GM19240 (cell line): Measurements from ENCODE around the gene CGB1.
"Not testable (repeated sequence)": the region's sequence is repeated elsewhere in the genome, so short reads cannot be mapped to it uniquely, and the experiment has no call there.

Source experiments
- DNase-seq: peaks from one replicate; pipeline ENCODE4 v3.0.0; 2011; ENCODE audit warnings: low spot score; ENCODE audit not compliant: insufficient read length

The CGB1 gene

GRCh38 chr19:49022116-49022515 is 14.6 kb downstream of the CGB1 start:
- no peak for DNase-seq

GRCh38 chr19:49020931-49021895 is 15.5 kb downstream of the CGB1 start:
- no peak for DNase-seq

- no peak for DNase-seq
These were observed 16.4 kb downstream of the CGB1 start for GRCh38 chr19:49020342-49020741.

- peak; percentile 38 for DNase-seq
These were observed 17.3 kb downstream of the CGB1 start for GRCh38 chr19:49019242-49019932.

- not testable (repeated sequence) for DNase-seq
These were observed 18.1 kb downstream of the CGB1 start for GRCh38 chr19:49018388-49019241.

- DNase-seq: peak; percentile 76
These were observed 18.9 kb downstream of the CGB1 start for GRCh38 chr19:49017666-49018351.

- no peak for DNase-seq
These were observed 19.5 kb downstream of the CGB1 start, which contains the start of gene LHB for GRCh38 chr19:49017041-49017665. LHB (minus strand) TSS chr19:49017091; CDS start chr19:49017081, 10 bp downstream.

- DNase-seq: no peak
These were observed 20.4 kb downstream of the CGB1 start for GRCh38 chr19:49016067-49016839.

- no peak for DNase-seq
These were observed 21.8 kb downstream of the CGB1 start for GRCh38 chr19:49014870-49015255.

- no peak for DNase-seq
These were observed 22.4 kb downstream of the CGB1 start for GRCh38 chr19:49014123-49014869.

- no peak for DNase-seq
These were observed 25.5 kb downstream of the CGB1 start for GRCh38 chr19:49011194-49011593.

- DNase-seq: no peak
These were observed 26.2 kb downstream of the CGB1 start for GRCh38 chr19:49010453-49010852.

- DNase-seq: no peak
These were observed 26.9 kb downstream of the CGB1 start for GRCh38 chr19:49009828-49010227.

- DNase-seq: no peak
These were observed 29.8 kb downstream of the CGB1 start for GRCh38 chr19:49006905-49007304.

- DNase-seq: no peak
These were observed 31.6 kb downstream of the CGB1 start for GRCh38 chr19:49004964-49005614.

GRCh38 chr19:49004133-49004532 is 32.6 kb downstream of the CGB1 start:
- DNase-seq: no peak

- no peak for DNase-seq
These were observed 37.0 kb downstream of the CGB1 start for GRCh38 chr19:48999481-49000325.
